CD4-positive, alpha-beta T cell treated with Interleukin-6 at 100 ng/mL for 8 hours (primary cell): ENCODE results near the gene ARHGAP6.
"Not testable (repeated sequence)": the region's sequence is repeated elsewhere in the genome, so short reads cannot be mapped to it uniquely, and the experiment has no call there.

Experiments used
- DNase-seq: peaks from one replicate; pipeline ENCODE4 v3.0.0-alpha.2; 2020; ENCODE audit warnings: mixed read lengths, low spot score

The ARHGAP6 gene

DNA sequence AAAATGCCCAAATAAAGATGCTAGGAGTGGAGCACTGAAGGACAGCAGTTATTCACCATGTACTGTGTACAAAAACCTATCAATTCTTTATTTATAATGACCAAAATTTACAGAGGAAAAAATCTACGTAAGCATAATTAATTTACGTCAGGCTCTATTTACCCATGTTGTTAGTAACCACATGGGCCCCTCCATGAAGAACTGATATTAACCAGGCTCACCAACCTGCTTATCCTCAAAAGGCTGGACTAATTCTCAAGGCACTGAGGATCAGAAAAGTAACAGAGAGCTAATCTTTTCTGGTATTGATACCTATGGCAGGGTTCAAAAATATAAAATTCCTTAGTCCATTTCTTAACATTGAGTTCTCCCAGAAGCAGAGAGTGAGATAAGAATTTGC is 140.0 kb downstream of the ARHGAP6 start:
- DNase-seq, result no peak

DNA sequence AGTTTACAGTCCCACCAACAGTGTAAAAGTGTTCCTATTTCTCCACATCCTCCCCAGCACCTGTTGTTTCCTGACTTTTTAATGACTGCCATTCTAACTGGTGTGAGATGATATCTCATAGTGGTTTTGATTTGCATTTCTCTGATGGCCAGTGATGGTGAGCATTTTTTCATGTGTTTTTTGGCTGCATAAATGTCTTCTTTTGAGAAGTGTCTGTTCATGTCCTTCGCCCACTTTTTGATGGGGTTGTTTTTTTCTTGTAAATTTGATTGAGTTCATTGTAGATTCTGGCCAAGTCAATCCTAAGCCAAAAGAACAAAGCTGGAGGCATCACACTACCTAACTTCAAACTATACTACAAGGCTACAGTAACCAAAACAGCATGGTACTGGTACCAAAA is 146.5 kb downstream of the ARHGAP6 start:
- not testable (repeated sequence) for DNase-seq

DNA sequence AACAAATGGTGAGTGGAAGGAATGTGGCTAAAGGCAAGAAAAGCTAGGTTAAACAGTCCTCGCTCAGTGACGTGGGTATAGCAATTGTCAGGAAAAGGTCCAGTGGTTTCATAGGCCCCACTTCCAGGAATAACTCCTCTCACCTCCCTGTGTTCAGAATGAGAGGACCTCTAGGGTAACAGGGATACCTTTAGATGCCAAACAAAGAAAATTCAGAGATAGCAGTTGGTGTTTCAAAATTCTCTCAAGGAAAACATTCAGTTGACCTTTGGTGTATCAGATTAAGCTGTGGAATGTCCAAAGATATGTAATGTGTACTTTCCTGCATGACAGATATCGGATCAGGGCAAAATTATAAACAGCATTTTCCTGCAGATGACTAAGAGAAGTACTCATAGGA is 155.9 kb downstream of the ARHGAP6 start:
- no peak for DNase-seq

DNA sequence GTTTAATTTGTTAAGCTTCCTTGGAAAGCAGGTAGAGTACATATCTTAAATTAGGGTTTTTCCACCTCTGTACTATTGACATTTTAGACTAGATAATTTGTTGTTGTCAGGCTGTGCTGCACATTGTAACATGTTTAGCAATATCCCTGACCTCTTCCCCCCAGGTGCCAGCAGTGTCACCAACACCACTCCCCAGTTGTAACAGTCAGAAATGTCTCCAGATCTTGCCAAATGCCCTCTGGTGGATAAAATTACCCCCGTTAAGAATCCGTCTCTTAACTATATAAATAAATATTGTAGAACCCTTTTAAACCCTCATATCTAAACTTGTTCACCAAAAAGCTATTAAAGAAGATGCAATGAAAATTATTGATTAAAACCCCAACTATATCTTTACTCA is 161.5 kb downstream of the ARHGAP6 start:
- no peak for DNase-seq

DNA sequence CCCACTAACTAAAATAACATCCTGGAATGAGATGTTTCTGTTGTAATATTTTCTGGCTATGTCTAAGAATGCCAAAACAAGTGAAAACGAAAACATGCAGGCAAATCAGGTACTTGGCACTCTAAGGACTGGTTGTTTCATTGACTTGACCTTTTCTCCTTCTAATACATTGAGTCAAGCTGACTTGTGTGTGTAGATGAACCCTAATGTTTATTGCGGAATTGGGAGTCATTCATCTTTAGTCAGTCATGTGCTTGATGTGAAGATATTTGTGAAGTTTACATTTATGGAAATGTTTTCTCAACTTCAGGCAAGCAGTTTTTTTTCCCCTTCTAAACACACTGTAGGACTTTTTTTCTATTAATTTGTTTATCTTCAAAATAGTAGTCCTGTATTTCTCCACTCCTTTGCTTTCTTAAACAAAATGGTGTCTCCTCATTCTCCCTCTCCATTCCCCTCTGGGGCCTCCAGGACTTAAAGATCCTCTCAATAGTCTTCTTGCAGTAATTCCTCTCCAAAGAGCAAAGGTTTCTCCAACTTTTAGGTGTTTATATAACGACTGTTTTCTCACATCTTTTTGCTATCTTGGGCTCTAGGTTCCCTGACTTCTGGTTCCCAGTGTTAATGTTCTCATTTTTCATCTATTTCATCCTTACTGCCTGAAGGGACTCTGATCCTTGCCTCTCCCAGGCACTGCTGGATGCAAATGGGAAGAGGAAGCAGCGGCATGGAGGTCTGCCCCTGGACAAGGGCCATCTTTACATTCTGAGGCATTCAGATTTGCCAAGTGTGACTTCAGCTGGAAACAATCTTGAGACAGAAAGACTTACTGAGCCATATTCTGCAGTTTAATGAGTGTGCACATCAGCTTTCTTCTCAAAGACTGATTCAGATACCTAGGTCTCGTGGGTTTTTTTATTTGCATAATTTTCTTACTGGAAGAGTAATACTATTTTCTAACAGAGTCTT is 166.4 kb downstream of the ARHGAP6 start:
- DNase-seq, result no peak

DNA sequence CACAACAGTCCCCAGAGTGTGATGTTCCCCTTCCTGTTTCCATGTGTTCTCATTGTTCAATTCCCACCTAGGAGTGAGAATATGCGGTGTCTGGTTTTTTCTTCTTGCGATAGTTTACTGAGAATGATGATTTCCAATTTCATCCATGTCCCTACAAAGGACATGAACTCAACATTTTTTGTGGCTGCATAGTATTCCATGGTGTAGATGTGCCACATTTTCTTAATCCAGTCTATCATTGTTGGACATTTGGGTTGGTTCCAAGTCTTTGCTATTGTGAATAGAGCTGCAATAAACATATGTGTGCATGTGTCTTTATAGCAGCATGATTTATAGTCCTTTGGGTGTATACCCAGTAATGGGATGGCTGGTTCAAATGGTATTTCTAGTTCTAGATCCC is 174.3 kb downstream of the ARHGAP6 start:
- not testable (repeated sequence) for DNase-seq

DNA sequence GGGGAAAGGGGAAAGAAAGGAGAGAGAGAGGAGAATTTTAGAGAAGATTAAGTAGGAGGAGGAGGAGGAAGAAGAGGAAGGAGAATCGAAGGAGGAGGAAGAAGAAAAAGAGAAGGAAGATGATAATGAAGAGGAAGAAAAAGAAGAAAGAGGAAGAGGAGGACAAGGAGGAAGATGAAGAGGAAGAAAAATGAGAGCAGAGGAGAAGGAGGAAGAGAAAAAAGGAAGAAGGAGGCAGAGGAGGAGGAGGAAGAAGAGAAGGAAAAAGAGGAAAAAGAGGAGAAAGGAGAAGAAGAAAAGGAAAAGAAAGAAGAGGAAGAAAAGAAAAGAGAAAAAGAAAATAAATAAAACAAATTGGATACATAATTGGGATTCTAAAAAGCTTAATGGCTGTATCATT is 181.4 kb downstream of the ARHGAP6 start:
- DNase-seq, result no peak

DNA sequence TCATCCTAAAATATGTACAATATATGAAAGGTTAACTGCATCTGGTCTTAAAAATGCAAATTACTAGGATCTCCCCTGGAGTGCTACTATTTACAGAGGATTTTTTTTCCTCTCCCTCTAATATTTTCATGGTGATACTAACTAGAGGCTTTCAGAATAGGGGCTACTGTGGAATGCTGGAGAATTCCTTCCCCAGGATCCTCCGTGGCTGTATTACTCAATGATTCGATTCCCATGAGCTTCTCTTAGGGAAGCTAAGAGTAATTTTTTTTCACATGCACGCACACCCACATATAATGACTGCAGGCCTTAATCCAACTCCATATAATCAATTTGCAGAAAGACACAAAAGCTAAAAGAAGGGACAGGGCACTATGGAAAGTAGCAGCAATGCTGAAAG is 184.7 kb downstream of the ARHGAP6 start:
- DNase-seq, result no peak

DNA sequence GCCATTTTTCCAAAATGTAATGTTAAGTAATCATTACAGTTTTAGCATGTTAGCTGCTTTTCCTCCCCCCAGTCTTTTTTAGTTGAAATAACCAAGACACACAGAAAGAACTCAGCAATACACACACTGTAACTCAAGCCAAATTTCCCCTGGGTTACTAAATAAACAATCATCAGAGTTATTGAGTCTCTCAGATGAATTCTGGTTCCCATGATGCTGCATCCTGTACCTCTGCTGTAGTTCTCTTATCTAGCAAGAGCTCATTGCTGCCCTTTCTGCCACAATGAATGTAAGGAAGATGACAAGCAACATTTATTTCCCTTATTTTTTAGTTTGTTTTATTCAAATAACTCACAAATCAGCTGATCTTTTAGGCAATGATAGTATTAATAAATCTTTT is 185.1 kb downstream of the ARHGAP6 start:
- DNase-seq, result no peak

DNA sequence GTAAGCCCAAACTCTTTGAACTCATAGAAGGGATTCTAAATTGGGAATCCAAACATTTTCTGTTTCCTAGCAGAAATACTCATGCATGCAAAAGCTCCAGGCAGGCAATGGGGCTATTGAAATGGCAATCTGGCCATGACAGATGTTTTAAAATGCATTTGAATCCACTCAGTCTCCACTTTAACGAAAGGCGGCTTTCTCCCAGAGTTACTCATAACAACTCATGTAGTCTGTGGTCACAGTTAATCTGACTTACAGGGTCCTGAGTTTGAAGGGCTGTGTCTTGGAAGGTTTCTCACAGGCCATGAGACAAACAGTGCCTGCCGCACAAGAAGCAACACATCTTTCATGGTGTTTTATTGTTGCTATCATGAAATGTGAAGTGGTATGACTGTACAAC is 186.8 kb downstream of the ARHGAP6 start:
- no peak for DNase-seq

DNA sequence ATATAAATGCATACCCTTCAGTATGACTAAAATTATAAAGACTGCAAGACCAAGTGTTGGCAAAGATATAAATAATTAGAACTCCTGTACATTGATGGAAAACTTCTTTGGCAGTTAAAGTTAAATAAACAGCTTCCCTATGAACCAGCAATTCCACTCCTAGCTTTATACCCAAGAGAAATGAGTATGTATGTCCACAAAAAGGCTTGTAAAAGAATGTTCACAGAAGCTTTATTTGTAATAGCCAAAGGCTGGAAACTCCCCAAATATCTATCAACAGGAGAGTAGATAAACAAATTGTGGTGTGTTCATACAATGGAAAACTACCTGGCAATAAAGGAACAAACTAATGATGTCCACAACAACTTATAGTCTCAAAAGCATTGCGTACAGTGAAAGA is 187.7 kb downstream of the ARHGAP6 start:
- no peak for DNase-seq

DNA sequence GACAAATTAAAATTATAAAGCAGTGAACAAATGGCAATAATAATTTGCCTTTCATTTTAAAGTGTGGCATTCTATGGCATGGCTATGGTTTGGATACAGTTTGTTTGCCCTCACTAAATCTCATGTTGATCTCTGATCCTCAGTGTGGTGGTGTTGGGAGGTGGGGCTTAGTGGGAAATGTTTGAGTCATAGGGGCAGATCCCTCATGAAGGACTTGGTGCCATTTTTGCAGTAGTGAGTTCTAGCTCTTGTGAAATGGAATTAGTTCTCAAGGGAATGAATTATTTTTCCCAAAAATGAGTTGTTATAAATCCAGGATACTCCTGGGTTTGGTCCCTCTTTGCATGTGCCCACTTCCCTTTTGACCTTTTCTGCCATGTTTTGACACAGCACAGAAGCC is 191.1 kb downstream of the ARHGAP6 start:
- DNase-seq, result no peak

DNA sequence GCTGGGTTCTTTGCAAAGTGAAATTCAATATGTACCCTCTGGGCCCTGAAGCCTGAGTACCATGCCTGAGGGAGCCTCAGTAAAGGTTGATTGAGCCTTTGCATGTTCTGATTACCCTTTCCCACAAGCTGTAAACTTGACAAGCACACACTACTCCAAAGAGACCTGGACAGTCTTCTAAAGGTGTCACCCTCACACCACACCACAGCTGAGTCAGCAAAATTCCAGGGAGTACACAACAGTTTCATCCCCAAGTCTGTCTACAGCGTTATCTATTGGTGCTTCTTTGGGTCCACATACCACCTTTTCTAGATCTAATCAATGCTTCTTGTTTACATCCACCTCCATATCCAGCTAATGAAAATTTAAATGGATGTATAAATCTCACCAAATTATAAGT is 191.7 kb downstream of the ARHGAP6 start:
- no peak for DNase-seq

DNA sequence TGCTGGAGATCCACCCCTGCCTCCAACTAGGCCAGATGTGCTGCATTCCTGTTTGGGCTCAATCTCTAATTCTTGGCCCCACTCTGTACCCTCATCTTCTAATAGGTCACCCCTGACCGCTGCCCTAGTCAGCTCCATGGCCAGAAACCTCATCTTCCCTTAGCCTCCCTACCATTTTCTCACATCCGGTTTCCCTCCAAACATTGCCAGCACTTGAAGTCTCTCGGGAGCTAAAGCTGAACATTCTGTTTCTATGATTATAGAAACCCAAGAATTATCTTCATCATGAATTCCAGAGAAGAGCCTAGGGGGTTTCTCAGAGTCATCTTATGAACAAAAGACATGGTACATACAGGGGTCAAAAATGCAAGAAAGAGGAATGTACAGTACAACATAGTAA is 192.8 kb downstream of the ARHGAP6 start:
- DNase-seq, result no peak

DNA sequence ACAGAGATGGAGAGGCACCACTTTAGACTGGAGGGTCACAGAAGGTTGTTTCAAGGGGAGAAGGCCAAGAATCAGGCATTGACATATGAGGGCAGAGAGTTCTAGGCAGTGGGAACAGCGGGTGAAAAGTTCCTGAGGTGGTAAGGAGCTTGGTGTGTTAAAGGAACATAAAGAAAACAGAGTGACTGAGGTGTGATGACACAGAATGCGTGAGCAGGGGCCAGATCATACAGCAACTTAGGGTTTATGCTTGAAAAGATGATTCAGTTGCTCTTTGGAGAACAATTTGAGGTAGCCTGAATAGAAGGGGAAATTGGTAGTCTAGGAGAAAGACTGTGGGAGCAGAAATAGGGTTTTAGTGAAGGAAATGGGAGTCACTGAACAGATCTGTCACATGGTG is 193.3 kb downstream of the ARHGAP6 start:
- DNase-seq, result no peak

DNA sequence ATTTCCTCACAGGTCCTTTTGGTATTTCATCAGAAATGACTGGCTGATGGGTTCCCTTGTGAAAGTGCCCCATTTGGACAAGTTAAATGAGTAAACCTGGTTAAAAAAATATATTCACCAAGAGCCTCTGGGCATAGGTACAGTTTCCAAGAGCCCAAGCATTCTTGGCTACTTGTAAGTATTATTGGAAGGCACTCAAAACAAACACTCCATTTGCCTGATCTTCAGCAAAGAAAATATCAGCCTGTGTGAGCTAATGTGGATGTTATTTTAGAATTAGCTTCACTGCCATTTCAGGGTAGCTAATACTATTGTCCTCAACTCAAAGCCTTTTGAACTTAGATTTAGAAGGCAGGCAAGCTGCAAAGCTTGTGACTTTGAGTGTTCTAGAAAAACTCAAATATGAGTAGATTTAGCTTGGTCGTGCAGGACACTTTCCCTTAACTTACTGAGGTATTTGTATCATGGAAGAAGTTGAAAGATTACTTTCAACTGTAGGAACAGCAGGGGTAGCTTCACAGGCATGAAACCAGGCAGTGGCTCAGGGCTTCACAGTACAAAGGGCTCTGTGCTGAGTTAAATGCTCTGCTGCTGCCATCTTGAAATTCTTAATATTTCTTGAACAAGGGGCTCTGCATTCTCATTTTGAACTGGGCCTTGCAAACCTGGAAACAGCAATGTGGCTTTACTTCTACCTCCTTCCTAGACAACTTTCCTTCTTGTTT is 195.3 kb downstream of the ARHGAP6 start:
- DNase-seq, result no peak

DNA sequence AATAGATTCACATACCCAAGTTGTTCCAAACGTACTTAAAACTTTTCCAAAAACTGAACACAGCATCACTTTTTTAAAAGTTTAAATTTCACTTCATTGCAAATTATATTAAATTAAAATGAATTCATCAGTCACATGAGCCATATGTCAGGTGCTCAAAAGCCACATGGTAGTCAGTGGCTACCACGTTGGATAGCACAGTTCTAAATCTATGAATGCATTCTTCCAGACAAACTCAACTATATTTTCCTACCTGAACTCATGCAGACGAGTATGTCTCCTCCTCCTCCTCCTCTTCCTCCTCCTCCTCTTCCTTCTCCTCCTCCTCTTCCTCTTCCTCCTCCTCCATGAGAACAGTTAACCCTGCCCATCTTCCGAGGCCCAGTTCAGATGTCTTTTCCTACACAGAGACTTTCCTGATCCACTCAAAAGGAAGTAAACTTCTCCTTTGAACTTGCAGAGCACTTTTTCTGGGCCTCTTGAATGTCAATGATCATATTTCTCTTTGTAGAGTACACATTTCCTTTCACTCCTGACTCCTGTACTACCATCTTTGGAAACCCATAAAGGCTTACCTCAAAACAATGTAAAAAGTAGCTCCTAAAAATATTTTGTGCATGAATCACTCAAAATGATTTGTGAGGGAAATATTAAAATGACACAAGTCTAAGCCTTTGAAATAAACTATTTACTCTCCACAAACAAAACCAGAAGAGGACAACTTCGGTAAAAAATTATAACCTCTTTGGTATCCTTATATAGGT is 199.9 kb downstream of the ARHGAP6 start:
- no peak for DNase-seq

DNA sequence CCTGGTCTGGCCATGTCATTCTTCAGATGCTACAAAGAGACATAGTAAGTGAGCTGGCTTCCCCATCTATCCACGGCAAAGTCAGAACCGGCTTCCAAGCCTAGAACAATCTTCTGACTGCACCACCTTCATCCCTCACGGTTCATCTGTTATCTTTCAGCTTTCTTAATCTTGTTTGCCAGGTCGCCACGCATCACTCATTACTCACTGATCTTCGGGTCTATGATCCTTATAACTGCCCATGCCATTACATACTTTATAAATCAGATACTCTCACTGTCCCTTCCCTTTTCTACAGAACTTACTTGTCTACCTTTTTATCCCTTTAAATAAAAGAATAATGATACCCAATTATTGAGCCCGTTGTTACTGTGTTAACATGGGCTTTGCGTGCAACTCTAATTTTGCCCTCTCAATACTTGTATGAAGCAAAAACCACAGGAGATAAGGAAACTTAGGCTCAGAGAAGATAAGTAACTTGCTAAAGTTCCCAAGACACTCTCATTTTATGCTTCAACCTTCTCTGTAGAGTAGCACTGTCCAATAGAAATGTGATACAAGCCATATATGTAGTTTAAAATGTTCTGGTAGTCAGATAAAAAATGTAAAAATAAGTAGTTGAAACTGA is 200.8 kb downstream of the ARHGAP6 start:
- no peak for DNase-seq

DNA sequence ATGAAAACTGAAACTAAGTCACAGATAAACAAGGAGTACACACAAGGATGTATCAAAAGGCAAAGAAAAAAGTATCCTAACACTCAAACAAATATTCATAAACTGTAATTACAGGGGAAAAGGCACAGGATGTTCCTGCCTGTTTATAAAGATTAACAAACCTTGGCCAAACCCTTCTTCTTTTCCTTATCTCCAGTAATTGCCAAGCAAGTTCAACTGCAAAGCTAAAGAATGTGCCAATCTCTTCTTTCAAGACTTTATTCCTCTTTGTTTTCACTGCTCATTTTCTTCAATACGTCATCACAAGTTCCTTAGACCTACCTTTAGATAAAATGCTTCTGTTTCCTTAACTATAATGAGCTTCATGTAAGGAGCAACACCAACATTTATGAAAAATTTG is 201.3 kb downstream of the ARHGAP6 start:
- DNase-seq, result no peak

DNA sequence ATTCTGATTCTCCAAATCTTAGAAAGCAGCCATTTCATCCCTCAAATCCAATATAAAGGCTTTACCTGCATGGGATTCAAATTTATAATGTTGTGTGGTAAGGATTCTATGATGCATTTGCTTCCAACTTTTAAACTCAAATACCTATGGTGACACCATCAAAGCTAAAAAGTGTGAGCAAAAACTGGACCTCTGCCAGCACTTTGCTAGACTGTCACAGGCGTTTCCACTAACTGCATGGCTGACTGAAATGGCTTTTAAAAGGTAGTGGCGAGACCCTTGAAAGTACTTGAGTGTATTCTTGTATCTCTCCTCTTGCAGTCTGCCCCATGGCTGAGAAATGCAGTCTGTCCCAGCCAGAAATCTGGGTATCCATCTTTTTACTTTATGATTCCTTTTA is 203.1 kb downstream of the ARHGAP6 start:
- DNase-seq, result no peak

DNA sequence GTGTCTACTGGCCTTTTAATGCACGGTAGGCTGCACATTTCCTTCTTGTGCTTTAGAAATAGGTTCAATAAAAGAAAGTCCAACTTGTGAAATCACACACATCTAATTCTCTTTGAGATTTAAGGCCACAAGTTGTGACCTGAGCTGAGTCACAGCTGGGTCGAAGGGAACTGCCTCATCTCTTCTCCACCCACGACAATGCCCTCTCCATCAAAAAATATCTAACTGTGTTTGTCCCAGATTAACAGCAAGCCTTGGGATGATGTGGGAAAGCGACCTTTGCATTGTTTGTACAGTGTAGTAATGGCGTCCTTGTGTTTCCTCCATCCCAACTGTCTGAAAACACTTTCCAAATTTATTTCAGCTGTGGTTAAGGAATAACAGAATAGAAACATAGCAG is 203.6 kb downstream of the ARHGAP6 start:
- no peak for DNase-seq
